Hematopoietic multipotent progenitor cell treated with erythropoietin and hydrocortisone succinate and interleukin-3 and kit ligand, for 15 days (in vitro differentiated cells): Measurements from ENCODE around the gene CAD.
A peak's percentile ranks its signal among the peaks of the same experiment; 100 is the strongest.
"Not testable (repeated sequence)": the region's sequence is repeated elsewhere in the genome, so short reads cannot be mapped to it uniquely, and the experiment has no call there.

Experiments
- DNase-seq: peaks from one replicate; pipeline ENCODE4 v3.0.0-alpha.2; 2015; ENCODE audit warnings: low spot score

Gene CAD

GRCh38 chr2:27217173-27218121, at the start of gene CAD:
Gene CAD (plus strand): TSS chr2:27217369. CDS start chr2:27217552, 183 bp downstream.
- peak; percentile 81 for DNase-seq

- no peak for DNase-seq
These were observed 46.4 kb upstream of the CAD start for GRCh38 chr2:27170581-27171337.

GRCh38 chr2:27171351-27171848, 45.8 kb upstream of the CAD start:
- no peak for DNase-seq

- DNase-seq: no peak
These were observed 42.5 kb upstream of the CAD start for GRCh38 chr2:27174638-27175037.

- no peak for DNase-seq
These were observed 41.8 kb upstream of the CAD start for GRCh38 chr2:27175330-27175729.

- not testable (repeated sequence) for DNase-seq
These were observed 41.4 kb upstream of the CAD start for GRCh38 chr2:27175781-27176180.

- no peak for DNase-seq
These were observed 39.5 kb upstream of the CAD start for GRCh38 chr2:27177441-27178351.

- no peak for DNase-seq
These were observed 38.7 kb upstream of the CAD start for GRCh38 chr2:27178469-27178868.

- DNase-seq: no peak
These were observed 37.7 kb upstream of the CAD start for GRCh38 chr2:27179344-27180000.

GRCh38 chr2:27182346-27182745, 34.8 kb upstream of the CAD start:
- no peak for DNase-seq

GRCh38 chr2:27184115-27184514, 33.1 kb upstream of the CAD start:
- DNase-seq: no peak

- DNase-seq: no peak
These were observed 31.7 kb upstream of the CAD start for GRCh38 chr2:27185331-27186026.

GRCh38 chr2:27186613-27187345, 30.4 kb upstream of the CAD start:
- no peak for DNase-seq

GRCh38 chr2:27189989-27190388, 27.2 kb upstream of the CAD start:
- DNase-seq: no peak

GRCh38 chr2:27191070-27191829, 25.9 kb upstream of the CAD start:
- DNase-seq: peak; percentile 34

- DNase-seq: no peak
These were observed 22.4 kb upstream of the CAD start for GRCh38 chr2:27194538-27195354.

- not testable (repeated sequence) for DNase-seq
These were observed 21.4 kb upstream of the CAD start for GRCh38 chr2:27195799-27196198.

- not testable (repeated sequence) for DNase-seq
These were observed 19.1 kb upstream of the CAD start for GRCh38 chr2:27198068-27198467.
